Stromal cell of bone marrow (primary cell): ENCODE results near the gene RGS17.
"Not testable (repeated sequence)": the region's sequence is repeated elsewhere in the genome, so short reads cannot be mapped to it uniquely, and the experiment has no call there.

Experiments used
- DNase-seq: peaks from one replicate; pipeline ENCODE4 v3.0.0-alpha.2; 2012; ENCODE audit warnings: low read depth

The RGS17 gene

GRCh38 chr6:152984513-152984872 lies 146.6 kb downstream of the RGS17 start:
- DNase-seq: no peak

- peak; percentile 77 for DNase-seq
Observed at GRCh38 chr6:152983637-152984512, 147.2 kb downstream of the RGS17 start.

DNA sequence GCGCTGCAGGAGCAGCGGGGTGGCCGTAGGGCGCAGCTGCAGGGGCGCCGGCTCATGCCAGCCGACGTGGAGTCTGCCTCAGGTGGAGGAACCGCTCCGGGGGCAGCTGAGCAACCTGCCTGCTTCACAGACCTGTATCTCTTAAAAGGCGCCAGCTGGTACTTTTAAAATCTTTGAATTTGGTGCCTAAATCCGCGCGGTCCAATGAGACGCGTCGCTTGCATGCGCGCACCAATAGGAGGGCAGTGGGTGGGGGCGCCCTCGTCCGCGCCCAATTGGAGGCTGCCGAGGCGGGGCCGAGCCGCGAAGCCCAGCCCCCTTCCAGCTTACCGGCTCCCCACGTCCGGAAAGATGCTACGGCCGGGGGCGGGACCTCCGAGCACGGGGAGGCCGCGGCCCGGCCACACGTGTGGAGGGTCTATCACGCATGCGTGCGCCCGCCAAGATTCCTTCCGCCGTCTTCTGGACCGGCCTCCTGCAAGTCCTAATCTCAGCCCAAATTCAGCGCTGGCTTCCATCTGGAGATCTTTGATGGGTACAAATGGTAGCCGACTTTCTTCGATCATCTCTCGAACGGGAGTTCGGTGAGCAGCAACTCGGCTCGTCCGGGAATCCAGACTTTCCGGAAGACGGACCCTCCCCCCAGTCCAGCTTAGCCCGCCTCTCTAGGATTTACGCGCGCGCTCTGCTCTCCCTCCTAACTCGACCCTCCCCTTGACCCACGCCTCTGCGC lies 148.0 kb downstream of the RGS17 start, which contains the start of gene FBXO5:
Gene FBXO5 (minus strand): TSS at position 138 of the 733 bp plus-strand sequence. CDS start 82 bp downstream, at position 56.
- DNase-seq: peak; percentile 96

DNA sequence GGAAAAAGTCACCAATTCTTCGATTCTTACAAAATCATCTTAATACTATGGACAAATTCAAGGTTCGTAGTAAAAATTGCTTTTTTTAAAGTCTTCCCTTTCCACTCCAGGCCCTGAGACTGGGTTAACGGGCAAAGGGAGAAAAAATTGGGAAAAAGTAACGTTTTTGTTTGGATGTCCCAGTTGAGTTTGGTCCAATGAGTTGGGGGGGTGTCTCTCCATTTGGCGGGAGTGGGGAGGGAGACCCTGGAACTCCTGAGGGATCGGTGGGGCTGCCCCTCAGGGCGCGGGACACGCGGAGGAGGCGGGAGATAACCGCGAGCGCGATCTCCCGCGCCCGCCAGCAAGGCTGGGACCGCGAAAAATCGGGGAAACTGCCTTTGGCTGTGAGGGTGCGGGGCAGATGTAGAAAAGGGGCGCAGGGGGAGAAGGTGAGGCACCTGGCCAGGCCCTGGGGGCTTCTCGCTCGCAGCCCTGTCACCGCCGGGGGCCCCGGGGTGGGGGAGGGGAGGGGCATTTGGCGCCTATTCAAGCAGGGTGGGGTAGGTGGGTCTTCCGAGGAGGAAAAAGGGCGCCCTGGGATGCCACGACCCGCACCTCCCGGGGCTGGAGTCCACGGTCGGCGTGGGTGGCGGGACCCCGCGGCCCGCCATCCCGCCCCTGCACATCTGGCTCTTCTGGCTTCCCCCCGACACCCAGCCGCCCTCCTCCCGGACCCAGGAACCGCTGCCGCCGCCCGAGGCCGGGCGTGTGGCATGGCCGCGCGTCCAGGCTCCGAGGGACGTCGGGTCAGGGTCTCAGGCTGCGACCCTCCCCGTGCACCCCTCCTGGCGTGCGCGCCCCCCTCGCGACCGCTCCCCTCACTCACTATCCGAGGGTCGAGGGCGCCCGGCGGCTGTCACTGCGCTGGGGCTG lies 148.8 kb downstream of the RGS17 start:
- no peak for DNase-seq

DNA sequence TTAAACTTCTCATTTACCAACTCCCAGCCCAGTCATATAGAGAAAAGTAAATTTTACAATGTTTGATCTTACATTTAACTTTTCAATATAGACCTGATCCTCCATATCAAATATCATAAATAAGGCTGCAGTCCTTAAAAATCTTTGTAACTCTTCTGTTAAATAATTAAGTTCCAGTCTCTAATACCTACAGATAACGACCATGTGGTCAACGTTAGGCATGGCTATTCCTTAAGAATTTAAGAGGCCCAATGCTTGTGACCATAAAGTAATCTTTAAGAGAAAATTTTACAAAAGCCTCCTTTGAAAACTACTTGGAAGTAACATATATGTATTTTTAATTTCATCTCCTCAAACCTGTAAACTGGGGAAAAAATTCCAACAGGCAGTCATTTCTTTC lies 149.9 kb downstream of the RGS17 start:
- no peak for DNase-seq

DNA sequence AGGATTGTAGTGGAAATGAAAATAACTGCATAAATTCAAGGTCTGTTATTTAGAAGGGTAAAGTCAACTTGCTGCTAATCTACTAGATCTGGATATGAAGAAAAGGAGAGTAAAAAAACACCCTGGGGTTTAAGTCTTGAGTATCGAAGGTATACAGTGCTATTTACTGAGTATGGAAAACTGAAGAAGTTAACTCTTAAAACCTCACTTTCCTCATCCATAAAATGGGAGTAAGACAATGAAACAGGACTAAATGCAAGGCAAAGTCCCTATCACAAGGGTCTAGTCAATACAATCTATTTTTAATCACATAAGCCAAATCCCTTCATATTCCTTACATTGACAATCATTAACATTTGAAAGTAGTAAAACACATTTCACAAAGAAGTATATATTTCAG lies 150.4 kb downstream of the RGS17 start:
- DNase-seq: no peak

DNA sequence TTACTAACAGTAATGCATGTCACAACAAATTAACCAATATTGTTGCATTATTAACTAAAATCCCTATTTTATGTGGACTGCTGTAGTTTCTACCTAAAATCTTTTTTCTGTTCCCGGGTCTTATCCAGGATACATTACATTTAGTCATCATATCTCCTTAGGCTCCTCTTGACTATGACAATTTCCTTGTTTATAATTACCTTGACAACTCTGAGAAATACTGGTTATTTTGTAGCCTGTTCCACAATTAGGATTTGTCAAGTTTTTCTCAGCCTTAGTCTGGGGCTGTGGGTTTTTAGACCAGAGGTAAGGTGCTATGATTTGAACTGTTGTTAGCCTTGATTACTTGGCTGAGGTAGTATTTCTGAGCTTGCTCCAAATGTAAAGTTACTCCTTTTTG lies 152.0 kb downstream of the RGS17 start:
- DNase-seq: no peak

GRCh38 chr6:152978058-152978457 lies 153.0 kb downstream of the RGS17 start:
- DNase-seq: no peak

DNA sequence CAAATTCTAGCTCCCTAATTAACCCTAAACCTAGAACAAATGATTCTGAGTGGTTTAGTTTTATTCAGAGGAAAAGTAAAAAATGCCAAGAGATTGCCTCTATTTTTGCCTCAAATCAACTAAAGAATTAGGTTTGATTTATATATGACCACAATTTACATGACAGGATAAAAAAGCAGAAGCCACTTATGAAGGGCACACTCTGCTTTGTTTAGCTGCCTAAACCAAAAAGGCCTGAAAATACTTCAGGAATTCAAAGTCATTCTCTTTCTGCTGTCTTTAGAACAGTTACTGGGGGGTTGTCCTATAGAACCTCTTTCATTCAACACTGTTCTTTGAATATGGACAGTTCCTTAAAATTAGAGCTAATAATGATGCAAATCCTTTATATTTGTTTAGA lies 153.5 kb downstream of the RGS17 start:
- DNase-seq: no peak

- no peak for DNase-seq
Observed at GRCh38 chr6:152976749-152977148, 154.3 kb downstream of the RGS17 start.

DNA sequence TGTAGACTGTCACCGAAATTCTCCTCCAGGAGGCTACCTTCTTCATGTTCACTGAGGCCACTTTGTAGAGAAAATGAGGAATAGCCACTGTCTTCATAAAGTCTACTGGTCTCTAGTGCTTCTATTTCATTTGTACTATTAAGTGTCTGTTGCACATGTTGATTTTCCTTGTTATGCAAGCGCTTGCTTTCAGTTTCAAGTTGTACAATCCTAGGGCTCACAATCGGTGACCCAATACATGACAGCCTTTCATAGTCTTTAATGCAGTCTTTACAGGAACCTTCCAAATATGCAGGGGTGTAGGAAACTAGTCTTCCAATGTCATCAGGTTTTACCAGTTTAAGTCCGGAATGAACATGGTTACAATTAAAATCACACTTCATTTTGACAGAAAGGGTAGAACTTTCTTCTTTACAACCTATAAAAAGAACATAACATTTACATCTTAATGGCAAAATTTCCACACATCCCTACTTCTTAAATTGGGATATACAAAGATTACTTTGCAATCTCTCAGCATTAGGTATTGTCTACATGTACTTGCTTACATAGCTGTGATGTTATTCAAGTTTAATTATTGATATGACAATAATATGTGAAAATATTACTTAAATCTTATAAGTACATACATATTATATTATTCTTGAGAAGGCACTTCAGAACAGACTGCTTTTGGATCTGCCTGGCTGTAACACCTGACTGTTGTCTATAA lies 155.7 kb downstream of the RGS17 start:
- DNase-seq: no peak

GRCh38 chr6:152973916-152974315 lies 157.2 kb downstream of the RGS17 start:
- DNase-seq: no peak

GRCh38 chr6:152969688-152970418 lies 161.2 kb downstream of the RGS17 start:
- no peak for DNase-seq

- DNase-seq: not testable (repeated sequence)
Observed at GRCh38 chr6:152966168-152966894, 164.8 kb downstream of the RGS17 start.

GRCh38 chr6:152959333-152959732 lies 171.7 kb downstream of the RGS17 start:
- no peak for DNase-seq

DNA sequence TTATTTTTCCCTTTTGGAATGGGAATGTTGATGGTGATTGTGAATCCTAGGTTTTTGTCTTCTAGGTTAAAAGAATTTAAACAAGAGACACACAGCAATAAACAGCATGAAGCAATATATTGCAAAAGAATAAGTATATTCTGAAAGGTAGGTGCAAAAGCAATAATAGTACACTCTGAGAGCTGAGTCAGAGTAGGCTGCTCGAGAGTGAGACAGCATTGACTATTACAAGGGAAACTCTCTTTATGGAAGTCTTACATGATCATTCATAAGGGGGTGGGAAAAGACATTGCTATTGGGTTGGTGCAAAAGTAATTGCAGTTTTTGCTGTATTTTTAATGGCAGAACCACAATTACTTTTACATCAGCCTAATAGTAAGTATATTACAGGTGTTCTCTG lies 173.3 kb downstream of the RGS17 start:
- no peak for DNase-seq
